Stimulated activated CD8-positive, alpha-beta memory T cell treated with anti-CD3 and anti-CD28 coated beads, Interleukin-7, amount 100 ng/mL, for 48 hours (primary cell): ENCODE measurements around the gene TRAPPC3.

Source experiments
- DNase-seq, 2 donors: peaks; one replicate each; pipeline ENCODE4 v3.0.0-alpha.2; 2020; ENCODE audit warnings: low read depth in 1 of 2; ENCODE audit errors: extremely low read depth in 1 of 2

TRAPPC3 gene

GRCh38 chr1:36087233-36088123 is 61.8 kb downstream of the TRAPPC3 start:
- DNase-seq: no peak
